Activated CD4-positive, alpha-beta T cell treated with anti-CD3 and anti-CD28 coated beads, Interleukin-2, amount 50 U/mL, for 4 hours (primary cell): ENCODE measurements around the gene TMEM95.

Source experiments
- DNase-seq, 2 experiments: peaks; one replicate each; pipeline ENCODE4 v3.0.0-alpha.2; 2020

Gene TMEM95

DNA sequence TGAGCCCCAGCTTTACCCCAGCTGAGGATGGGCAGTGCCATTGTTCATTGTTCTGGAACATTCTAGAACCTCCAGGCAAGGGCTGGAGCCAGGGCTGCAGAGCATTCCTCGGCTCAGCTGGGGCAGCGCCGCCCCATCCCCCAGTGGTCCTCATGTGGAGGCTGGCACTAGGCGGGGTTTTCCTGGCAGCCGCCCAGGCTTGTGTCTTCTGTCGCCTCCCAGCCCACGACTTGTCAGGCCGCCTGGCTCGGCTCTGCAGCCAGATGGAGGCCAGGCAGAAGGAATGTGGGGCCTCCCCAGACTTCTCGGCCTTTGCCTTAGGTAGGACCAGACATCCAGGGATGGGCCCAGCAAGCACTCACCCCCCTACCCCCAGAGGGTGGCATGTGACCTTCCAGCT lies at the start of gene TMEM95:
Gene TMEM95 (plus strand): TSS at position 104 of the 400 bp plus-strand sequence. CDS start 49 bp downstream, at position 153.
- no peak for DNase-seq

DNA sequence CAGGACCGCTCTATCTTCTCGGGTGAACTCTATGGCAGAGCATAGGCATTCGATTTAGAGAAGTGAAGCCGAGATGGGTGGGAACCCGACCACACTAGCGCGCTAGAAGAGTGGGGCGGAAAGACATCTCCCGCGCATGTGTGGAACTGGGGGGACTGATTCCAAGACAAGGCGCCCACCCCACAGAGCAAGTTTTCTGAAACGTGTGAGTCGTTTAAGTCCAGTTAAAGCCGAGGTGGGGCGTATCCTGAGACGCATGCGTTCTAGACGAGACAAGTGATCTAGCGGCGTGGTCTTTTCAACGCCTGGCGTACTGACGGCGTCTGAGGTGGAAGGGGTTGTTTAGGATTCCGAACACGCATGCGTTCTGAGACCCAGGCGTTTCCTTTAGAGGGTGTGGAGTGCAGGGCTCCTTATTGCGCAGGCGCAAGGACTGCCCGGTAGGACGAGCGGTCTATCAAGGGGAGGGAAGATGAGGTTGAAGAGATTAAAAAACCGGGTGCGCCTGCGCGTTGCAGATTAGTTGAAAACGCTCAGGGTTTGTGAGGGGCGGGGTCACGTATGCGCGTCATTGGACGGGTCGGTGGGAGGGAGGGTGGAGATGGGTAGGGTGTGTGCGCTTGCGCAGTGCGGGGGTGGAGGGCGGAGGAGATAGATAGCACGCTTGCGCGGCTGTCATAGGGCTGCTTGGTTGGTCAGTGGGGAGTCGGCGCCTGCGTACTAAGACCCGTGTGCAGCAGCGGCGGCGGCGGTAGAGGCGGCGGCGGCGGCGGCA lies 47.9 kb upstream of the TMEM95 start, which contains the start of gene EIF5A:
Gene EIF5A (plus strand): TSS at position 718 of the 775 bp plus-strand sequence. CDS start 2,008 bp downstream, outside the sequence.
- DNase-seq: peak; percentile 100

- DNase-seq: peak; percentile 44 to 51
Observed at GRCh38 chr17:7307686-7308624, 47.0 kb upstream of the TMEM95 start.

GRCh38 chr17:7308625-7309433 lies 46.1 kb upstream of the TMEM95 start:
- peak; percentile 87 to 90 for DNase-seq

GRCh38 chr17:7309628-7310027 lies 45.3 kb upstream of the TMEM95 start:
- no peak for DNase-seq

DNA sequence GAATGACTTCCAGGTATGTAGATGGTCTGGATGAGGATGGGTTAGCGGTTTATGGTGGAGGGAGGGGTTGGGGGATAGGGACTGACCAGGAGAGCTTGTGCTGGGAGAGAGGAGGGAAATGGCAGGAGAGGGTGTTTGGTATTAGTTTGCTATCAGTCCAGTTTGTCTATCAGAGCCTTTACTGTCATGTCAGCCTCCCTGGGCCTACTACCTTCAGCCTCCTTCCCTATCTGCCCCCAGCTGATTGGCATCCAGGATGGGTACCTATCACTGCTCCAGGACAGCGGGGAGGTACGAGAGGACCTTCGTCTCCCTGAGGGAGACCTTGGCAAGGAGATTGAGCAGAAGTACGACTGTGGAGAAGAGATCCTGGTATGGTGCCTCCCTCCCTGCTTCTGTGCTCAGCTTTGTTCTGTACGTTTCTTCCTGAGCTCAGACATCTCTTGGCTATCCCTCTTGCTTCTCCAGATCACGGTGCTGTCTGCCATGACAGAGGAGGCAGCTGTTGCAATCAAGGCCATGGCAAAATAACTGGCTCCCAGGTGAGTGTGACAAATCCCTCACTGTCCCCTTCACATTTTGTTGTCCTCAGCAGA lies 43.7 kb upstream of the TMEM95 start:
- no peak for DNase-seq

GRCh38 chr17:7312432-7313087 lies 42.4 kb upstream of the TMEM95 start:
- DNase-seq: no peak

- DNase-seq: no peak
Observed at GRCh38 chr17:7313088-7313889, 41.7 kb upstream of the TMEM95 start.

- no peak for DNase-seq
Observed at GRCh38 chr17:7313890-7314718, 40.9 kb upstream of the TMEM95 start.

DNA sequence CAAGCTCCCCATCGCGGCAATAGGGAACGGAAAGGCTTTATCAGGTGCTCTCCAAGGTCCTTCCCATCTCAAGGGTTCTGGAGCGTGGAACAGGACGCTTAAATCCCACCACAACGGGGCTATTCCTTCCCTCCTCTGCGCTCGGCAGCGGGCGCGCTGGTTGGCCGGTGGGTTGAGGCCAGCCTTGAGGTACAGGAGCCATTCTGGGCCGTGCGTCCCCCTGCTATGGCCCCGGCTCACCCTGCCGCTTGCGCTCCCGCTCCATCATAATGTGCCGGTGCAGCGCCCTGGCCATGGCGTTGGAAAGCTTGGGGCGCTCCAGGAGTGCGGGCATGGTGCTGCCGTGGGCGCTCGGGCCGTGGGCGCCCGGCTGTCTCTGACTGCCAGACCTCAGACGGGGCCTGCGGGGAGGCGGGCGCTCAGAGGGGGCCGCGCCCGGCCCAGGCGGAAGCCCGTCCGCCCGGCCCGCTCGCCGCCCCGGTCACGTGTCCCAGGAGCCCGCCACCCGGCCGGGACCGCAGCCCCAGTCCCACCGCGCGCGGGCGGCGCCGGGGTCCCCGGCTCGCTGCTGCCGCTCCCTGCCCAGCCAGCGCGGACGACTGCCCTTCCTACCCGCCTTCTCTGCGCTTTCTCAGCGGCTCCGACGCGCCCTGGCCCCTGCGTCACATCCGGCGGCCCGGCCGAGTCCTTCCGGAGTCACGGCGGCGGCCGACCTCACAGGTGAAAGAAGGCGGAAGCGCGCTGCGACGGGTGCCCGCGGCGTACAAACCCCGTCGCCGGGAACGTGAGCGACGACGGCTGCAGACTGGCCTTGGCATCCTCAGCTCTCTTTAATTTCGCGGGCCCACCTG lies 40.0 kb upstream of the TMEM95 start, which contains the start of gene GPS2:
Gene GPS2 (minus strand): TSS at position 642 of the 851 bp plus-strand sequence. CDS start 308 bp downstream, at position 334.
- peak; percentile 90 to 91 for DNase-seq

GRCh38 chr17:7315570-7316235 lies 39.3 kb upstream of the TMEM95 start:
- no peak for DNase-seq

- no peak for DNase-seq
Observed at GRCh38 chr17:7317161-7317803, 37.7 kb upstream of the TMEM95 start.

DNA sequence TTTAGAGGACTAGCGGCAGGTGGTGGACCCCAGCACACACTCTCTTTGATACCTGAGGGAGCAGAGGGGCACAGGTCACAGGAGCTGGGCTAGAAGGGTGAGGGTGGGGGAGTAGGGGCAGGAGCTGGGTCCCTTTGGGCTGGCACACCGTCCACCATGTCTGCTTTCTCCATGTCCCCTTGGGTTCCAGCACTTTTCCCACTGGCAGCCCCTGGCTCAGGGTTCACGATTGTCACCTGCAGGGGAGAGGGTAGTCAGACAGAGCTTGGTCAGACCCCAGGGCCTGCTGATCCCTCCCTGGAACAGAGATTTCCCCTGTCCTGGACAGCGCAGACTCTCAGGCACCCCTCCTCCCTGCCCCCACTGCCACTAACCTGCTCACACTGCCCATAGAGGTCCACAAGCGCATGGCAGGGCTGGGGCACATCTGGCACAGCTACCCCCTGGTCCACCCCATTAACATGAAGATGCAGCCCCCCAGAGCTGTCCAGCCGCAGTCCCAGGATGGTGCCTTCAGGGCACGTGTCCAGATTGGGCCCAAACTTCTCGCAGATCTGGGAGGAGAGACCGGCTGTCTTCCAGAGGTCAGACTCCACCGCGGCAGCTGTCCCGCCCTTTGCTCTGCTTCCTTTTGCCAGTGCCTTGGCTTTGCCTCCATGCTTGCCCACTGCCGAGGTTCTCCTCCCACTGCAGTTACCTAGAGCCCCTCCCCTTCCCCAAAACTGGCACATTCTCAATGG lies 36.7 kb upstream of the TMEM95 start:
- DNase-seq: no peak

GRCh38 chr17:7321466-7321865 lies 33.5 kb upstream of the TMEM95 start:
- DNase-seq: no peak

DNA sequence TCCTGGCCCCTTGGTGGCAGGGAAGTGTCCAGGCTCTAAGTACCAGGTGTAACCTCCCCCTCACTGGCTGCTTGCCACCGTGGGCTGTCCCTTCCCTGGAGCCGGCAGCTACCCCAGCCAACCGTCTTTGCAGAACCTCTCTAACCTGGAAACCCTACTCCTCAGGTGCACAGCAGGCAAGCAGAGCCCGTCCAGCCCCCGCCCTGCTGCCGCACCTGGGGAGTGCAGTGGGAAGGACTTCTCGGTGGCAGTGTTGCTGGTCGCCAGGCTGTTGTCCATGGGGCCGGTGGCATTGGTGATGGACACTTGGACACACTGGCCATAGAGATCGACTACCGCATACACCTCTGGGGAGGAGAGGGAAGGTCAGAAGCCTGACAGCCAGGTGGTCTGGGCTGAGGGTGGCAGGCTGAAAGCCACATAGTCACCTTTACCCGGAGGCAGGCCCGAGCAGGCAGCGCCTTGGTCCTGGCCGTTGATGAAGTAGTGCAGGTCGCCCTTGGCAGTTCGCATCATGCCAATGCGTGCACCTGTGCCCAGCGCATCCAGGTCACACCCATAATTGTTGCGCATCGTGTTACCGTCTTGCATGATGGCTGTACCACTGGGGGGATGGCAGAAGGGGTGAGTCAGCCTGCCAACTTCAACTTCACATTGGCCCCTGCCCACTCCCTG lies 32.3 kb upstream of the TMEM95 start:
- DNase-seq: no peak

- DNase-seq: peak; percentile 57 to 59
Observed at GRCh38 chr17:7323731-7324437, 31.1 kb upstream of the TMEM95 start.
